GM18505 (cell line): ENCODE data around the gene EIF2A.
"Not testable (repeated sequence)": the region's sequence is repeated elsewhere in the genome, so short reads cannot be mapped to it uniquely, and the experiment has no call there.

Source experiments
- ATAC-seq: cut with Tn5 transposase; IDR thresholded peaks from one replicate; pipeline ENCODE4 v1.9.1; 2021; ENCODE audit not compliant: unreplicated experiment
- POLR2A ChIP-seq: IDR thresholded peaks from 4 replicates; pipeline ENCODE4 v1.6.1; 2011; ENCODE audit warnings: borderline replicate concordance; ENCODE audit not compliant: insufficient read depth, insufficient read length; ENCODE audit errors: extremely low read depth

EIF2A gene

DNA sequence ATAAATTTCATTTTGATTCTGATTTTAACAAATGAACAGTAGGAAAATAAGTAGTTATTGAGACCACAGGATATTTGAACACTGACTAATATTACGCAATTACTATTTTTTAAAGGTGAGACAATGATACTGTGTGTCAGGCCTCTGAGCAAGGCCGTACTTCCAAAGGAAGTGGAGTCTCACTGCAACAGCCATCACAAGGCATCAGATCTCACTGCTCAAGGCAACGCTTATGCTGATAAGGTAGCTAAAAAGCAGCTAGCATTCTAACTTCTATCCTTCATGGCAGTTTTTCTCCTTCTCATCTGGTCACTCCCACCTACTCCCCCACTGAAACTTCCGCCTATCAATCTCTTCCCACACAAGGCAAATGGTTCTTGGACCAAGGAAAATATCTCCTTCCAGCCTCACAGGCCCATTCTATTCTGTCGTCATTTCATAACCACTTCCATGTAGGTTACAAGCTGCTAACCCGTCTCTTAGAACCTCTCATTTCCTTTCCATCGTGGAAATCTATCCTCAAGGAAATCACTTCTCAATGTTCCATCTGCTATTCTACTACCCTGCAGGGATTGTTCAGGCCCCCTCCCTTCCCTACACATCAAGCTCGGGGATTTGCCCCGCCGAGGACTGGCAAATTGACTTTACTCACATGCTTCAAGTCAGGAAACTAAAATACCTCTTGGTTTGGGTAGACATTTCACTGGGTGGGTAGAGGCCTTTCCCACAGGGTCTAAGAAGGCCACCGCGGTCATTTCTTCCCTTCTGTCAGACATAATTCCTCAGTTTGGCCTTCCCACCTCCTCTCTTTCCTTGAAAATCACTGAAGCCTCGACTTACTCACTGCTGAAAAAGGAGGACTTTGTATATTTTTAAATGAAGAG, 54.3 kb downstream of the EIF2A start:
- ATAC-seq = not testable (repeated sequence)
- peak; percentile 20 for TF ChIP-seq POLR2A

DNA sequence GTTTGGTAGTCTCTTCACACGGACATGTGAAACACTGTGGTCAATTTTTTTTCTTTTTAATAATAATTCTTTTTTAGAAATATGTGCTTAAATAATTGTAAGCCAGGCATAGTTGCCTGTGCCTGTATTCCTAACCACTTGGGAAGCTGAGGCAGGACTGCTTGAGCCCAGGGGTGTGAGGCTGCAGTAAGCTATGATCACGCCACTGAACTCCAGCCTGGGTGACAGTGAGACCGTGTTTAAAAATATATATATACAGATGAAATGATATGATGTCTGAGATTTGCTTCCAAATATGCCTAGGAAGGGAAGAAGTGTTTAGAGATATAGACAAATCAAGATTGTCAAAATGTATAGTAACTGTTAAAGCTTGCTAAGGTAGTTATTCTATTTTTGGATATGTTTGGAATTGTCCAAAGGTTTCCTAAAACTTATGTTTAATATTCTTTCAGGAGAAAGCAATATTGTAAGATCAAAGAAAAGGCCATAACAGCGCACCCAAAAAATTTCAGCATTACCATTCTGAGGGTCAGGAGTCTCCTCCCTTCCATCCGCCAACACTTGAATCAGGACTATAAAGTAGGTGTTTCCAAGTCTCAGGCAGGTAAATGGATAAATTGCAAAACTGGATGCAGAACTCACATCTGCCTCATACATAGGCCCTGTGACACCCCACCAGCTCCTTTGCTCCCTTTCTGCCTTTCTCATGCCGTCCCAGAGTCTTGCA, 56.0 kb downstream of the EIF2A start:
- peak; percentile 6 for ATAC-seq
- no peak for TF ChIP-seq POLR2A

DNA sequence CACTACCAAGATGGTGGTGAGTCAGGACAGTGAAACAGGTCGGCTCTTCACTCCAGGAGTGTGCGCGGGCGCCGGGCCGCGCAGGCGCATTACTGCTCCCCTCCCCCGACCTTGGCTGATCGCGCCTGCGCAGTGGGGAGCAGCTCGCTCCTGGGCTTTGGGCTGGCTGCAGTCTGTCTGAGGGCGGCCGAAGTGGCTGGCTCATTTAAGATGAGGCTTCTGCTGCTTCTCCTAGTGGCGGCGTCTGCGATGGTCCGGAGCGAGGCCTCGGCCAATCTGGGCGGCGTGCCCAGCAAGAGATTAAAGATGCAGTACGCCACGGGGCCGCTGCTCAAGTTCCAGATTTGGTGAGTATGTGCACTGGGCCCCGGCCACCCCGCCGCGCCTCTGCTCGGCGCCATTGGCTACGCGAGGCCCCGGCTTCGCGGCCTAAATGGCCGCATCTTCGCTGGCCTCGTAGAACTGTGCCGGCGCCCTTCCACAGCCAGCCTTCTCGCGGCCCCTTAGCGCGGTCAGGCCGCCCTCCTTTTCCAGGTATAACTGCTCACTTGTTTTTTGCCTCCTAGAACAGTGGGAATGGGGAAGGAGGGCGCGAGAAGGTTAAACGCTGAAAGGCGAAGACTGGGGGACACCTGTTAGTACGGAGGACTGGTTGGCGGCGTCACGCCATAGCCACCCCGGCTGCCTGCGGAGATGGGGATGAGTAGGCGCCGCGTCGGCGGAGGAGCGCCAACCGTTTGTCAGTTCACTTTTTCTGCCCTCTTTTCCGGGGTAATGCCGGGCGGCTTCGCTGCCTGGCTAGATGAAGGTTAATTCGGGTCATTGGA, 56.8 kb downstream of the EIF2A start, which contains the start of gene SELENOT:
Gene SELENOT (plus strand): TSS at position 169 of the 827 bp plus-strand sequence. CDS start 42 bp downstream, at position 211.
- peak; percentile 99 for TF ChIP-seq POLR2A
- ATAC-seq = peak; percentile 57

- no peak for ATAC-seq
- no peak for TF ChIP-seq POLR2A
These were observed 57.4 kb downstream of the EIF2A start for GRCh38 chr3:150603980-150604319.

DNA sequence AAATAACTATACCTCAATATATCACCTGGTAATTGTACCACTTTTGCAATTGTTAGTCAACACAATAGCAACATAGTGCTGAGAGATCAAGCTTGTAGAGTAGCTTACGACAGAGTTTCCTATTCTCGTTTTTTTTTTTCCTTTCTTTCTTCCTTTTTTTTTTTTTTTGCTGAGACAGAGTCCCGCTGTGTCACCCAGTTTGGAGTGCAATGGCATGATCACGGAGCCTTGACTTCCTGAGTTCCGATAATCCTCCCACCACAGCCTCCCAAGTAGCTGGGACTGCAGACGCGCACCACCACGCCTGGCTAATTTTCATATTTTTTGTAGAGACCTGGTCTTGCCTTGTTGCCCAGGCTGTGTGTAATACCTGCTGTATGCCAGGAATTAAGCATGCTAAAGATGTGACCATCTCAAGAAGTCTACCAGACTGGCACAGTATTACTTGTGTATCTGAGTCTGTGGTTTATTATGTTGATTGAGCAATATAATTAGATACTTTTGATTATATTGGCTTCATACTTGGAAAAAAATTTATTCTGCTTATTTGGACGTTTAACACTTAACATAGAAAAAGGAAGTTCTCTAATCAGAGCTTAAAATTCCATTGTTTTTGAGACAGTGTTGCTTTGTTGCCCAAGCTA, 59.5 kb downstream of the EIF2A start:
- no peak for TF ChIP-seq POLR2A
- no peak for ATAC-seq

GRCh38 chr3:150607267-150608065, 60.9 kb downstream of the EIF2A start:
- no peak for ATAC-seq
- TF ChIP-seq POLR2A = no peak

GRCh38 chr3:150609988-150610387, 63.4 kb downstream of the EIF2A start:
- TF ChIP-seq POLR2A = no peak
- no peak for ATAC-seq

GRCh38 chr3:150610785-150611184, 64.2 kb downstream of the EIF2A start:
- no peak for ATAC-seq
- TF ChIP-seq POLR2A = no peak

GRCh38 chr3:150611666-150612065, 65.1 kb downstream of the EIF2A start:
- no peak for TF ChIP-seq POLR2A
- ATAC-seq = no peak

DNA sequence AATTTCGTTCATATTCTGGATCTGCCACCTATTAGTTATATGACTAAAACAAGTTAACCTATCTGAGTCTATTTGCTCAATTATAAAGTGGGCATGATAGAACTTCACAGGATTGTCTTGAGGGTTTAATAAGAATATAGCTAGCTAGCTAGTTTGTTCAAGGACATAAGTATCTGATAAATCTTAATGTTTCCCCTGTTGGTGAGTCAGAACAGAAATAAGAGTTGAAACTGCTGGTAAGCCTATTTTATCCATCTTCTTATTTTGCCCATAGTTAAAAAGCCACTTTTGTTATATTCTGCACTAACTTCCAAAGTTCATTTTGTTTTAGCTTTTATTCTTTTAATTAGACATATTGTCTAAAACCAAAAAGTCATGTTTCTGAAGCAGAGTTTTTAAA, 65.9 kb downstream of the EIF2A start:
- TF ChIP-seq POLR2A = no peak
- ATAC-seq = no peak

- ATAC-seq = no peak
- no peak for TF ChIP-seq POLR2A
These were observed 66.4 kb downstream of the EIF2A start for GRCh38 chr3:150613034-150613433.
